Measurements from ENCODE around the gene TCAP.

GRCh38 chr17:39655105-39655504, 10.0 kb upstream of the TCAP start:
- TF ChIP-seq, protein P1, sequence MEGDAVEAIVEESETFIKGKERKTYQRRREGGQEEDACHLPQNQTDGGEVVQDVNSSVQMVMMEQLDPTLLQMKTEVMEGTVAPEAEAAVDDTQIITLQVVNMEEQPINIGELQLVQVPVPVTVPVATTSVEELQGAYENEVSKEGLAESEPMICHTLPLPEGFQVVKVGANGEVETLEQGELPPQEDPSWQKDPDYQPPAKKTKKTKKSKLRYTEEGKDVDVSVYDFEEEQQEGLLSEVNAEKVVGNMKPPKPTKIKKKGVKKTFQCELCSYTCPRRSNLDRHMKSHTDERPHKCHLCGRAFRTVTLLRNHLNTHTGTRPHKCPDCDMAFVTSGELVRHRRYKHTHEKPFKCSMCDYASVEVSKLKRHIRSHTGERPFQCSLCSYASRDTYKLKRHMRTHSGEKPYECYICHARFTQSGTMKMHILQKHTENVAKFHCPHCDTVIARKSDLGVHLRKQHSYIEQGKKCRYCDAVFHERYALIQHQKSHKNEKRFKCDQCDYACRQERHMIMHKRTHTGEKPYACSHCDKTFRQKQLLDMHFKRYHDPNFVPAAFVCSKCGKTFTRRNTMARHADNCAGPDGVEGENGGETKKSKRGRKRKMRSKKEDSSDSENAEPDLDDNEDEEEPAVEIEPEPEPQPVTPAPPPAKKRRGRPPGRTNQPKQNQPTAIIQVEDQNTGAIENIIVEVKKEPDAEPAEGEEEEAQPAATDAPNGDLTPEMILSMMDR (IDR thresholded peaks at IDR 0.05 in 8 of 11, conservative IDR thresholded peaks at IDR 0.05 in 3 of 11) = no peak
- TF ChIP-seq POLR2A (IDR thresholded peaks at IDR 0.05) = no peak
- no peak for TF ChIP-seq POLR2AphosphoS5 (IDR thresholded peaks at IDR 0.05)

All from spleen (tissue), 7 donors.